ENCODE results near the gene TRIM44.

The TRIM44 gene

GRCh38 chr11:35723493-35723892 is 60.9 kb downstream of the TRIM44 start:
- H3K4me3 ChIP-seq (ENCODE audit: control insufficient read depth, low read depth, low read length), result no peak overlapping the region
- TF ChIP-seq CTCF (conservative IDR thresholded peaks at IDR 0.05; ENCODE audit: control insufficient read depth, insufficient read depth, low read depth, low read length), result no peak
- DNase-seq (ENCODE audit: low read depth), result no peak

DNA sequence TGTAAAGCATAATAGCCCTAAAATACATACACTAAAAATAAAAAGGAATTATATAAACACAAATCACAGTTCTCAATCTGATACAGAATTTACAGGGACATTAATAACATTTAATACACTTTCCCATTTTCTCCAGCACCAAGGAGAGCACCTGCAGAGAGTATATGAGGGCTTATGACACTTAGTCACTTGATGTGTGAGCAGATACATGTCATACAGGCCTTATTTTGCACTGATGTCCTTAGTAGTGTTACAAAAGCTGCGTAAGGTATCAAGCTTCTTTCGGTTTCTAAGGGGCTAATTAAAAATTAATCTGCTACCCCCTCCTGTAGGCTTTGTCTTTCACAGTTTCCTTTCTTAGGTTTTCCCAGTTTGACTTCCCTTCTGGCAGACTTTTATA is 61.3 kb downstream of the TRIM44 start:
- TF ChIP-seq CTCF (conservative IDR thresholded peaks at IDR 0.05; ENCODE audit: control insufficient read depth, insufficient read depth, low read depth, low read length), result no peak
- no peak overlapping the region for H3K4me3 ChIP-seq (ENCODE audit: control insufficient read depth, low read depth, low read length)
- DNase-seq (ENCODE audit: low read depth), result peak; percentile 17

- DNase-seq (ENCODE audit: low read depth), result peak; percentile 91
- TF ChIP-seq CTCF (conservative IDR thresholded peaks at IDR 0.05; ENCODE audit: control insufficient read depth, insufficient read depth, low read depth, low read length), result no peak
- H3K4me3 ChIP-seq (ENCODE audit: control insufficient read depth, low read depth, low read length), result no peak overlapping the region
These were observed 63.3 kb downstream of the TRIM44 start for GRCh38 chr11:35725885-35726284.

GRCh38 chr11:35727140-35727539 is 64.6 kb downstream of the TRIM44 start:
- DNase-seq (ENCODE audit: low read depth), result no peak
- no peak for TF ChIP-seq CTCF (conservative IDR thresholded peaks at IDR 0.05; ENCODE audit: control insufficient read depth, insufficient read depth, low read depth, low read length)
- H3K4me3 ChIP-seq (ENCODE audit: control insufficient read depth, low read depth, low read length), result no peak overlapping the region

DNA sequence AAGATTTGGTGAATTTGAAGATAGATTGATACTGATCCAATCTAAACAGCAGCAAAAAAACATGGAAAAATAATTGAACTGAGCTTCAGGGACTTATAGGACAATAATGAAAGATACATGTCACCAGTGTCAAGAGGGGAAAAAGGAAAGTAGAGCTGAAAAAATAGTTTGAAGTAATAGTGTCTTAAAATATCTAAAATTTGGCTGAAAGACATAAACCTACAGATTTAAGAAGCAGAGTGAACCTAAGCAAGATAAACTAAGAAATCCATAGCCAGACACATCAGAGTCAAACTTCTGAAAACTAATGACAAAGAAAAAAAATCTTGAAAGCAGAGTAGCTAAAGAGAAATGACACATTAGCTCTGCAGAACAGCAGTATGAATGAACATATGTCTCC is 67.7 kb downstream of the TRIM44 start:
- no peak overlapping the region for H3K4me3 ChIP-seq (ENCODE audit: control insufficient read depth, low read depth, low read length)
- no peak for TF ChIP-seq CTCF (conservative IDR thresholded peaks at IDR 0.05; ENCODE audit: control insufficient read depth, insufficient read depth, low read depth, low read length)
- no peak for DNase-seq (ENCODE audit: low read depth)

GRCh38 chr11:35734669-35735410 is 72.3 kb downstream of the TRIM44 start:
- no peak overlapping the region for H3K4me3 ChIP-seq (ENCODE audit: control insufficient read depth, low read depth, low read length)
- DNase-seq (ENCODE audit: low read depth), result no peak
- no peak for TF ChIP-seq CTCF (conservative IDR thresholded peaks at IDR 0.05; ENCODE audit: control insufficient read depth, insufficient read depth, low read depth, low read length)
